GM12878 (cell line): ENCODE data around the gene FSIP1. TPM values are rescaled to one million over a fixed set of nuclear protein-coding genes. Genes with fewer than 3 reads are reported as not detected.
A peak's percentile ranks its signal among the peaks of the same experiment; 100 is the strongest.

ENCODE experiments used
- ATAC-seq: fragments of 200-7000 bp; cut with Tn5 transposase; 3 replicates; pipeline ENCODE4 v1.9.1; 2020; ENCODE audit warnings: mild to moderate bottlenecking, moderate library complexity
- BruUV-seq: library from RNA; stranded (reverse); fragments of 400-500 nt; replicated peaks from 2 replicates; lab custom pipeline; 2021; lab: Mats Ljungman, UMichigan
- CTCF ChIA-PET: fragments of 300-600 bp; sonication (Branson Sonifier 250); formaldehyde crosslinking; extraction: SDS; loops from one replicate; lab custom pipeline; 2021; ENCODE audit warnings: inconsistent platforms; lab: Yijun Ruan, JAX
- POLR2A ChIA-PET: fragments of 350-600 bp; formaldehyde crosslinking; extraction: SDS; loops from one replicate; lab custom pipeline; 2021; ENCODE audit warnings: inconsistent platforms; lab: Charles Lee
- RAD21 ChIA-PET: fragments of 300-600 bp; sonication (Branson Sonifier 250); formaldehyde crosslinking; loops from one replicate; lab custom pipeline; 2023; ENCODE audit warnings: antibody characterized with exemption; ENCODE audit not compliant: unreplicated experiment; lab: Charles Lee
- SMC1A ChIA-PET: fragments of 300-600 bp; sonication (Branson Sonifier 250); formaldehyde crosslinking; loops from one replicate; lab custom pipeline; 2023; ENCODE audit not compliant: unreplicated experiment, uncharacterized antibody; lab: Charles Lee
- DNase-seq: peaks from one replicate; pipeline ENCODE4 v3.0.0-alpha.2; 2011; ENCODE audit warnings: low read depth, low spot score
- FAIRE-seq: peaks from 3 replicates; lab custom pipeline; 2011; peaks lifted over from hg19 to GRCh38; lab: Jason Lieb, UNC
- H2AFZ ChIP-seq: 2 replicates; pipeline ENCODE4 v1.6.0; 2011; ENCODE audit warnings: low read depth, low read length, control low read depth; ENCODE audit not compliant: control insufficient read depth
- H3K27ac ChIP-seq: 2 replicates; pipeline ENCODE4 v1.5.1; 2011; ENCODE audit warnings: control low read depth; ENCODE audit not compliant: control insufficient read depth, insufficient read depth
- H3K27me3 ChIP-seq, 2 experiments: replicated peaks in 1 of 2; 2 replicates each; pipeline versions ENCODE4 v1.6.0 to v1.6.1; 2011; ENCODE audit warnings: low read length in 1 of 2; ENCODE audit not compliant: control insufficient read depth in 2 of 2, insufficient read depth in 2 of 2
- H3K36me3 ChIP-seq, 2 experiments: 2 replicates each; pipeline ENCODE4 v1.5.1; 2011; ENCODE audit warnings: low read length in 1 of 2; ENCODE audit not compliant: control insufficient read depth in 2 of 2, insufficient read depth in 2 of 2
- H3K4me1 ChIP-seq: 2 replicates; pipeline ENCODE4 v1.6.1; 2011; ENCODE audit warnings: mild to moderate bottlenecking, low read length, moderate library complexity, mixed read lengths; ENCODE audit not compliant: control insufficient read depth, insufficient read depth
- H3K4me2 ChIP-seq: 2 replicates; pipeline ENCODE4 v1.6.0; 2011; ENCODE audit warnings: control low read depth; ENCODE audit not compliant: control insufficient read depth, insufficient read depth
- H3K4me3 ChIP-seq: fragments of 200-600 bp; sonication (generic); 2 replicates; pipeline ENCODE4 v1.5.1; 2016
- H3K79me2 ChIP-seq: 2 replicates; pipeline ENCODE4 v1.6.0; 2011; ENCODE audit warnings: low read length; ENCODE audit not compliant: control insufficient read depth, insufficient read depth
- H3K9ac ChIP-seq: 2 replicates; pipeline ENCODE4 v1.8.0; 2011; ENCODE audit warnings: low read length, control low read depth, mixed read lengths; ENCODE audit not compliant: control insufficient read depth, insufficient read depth
- H3K9me3 ChIP-seq: replicated peaks from 3 replicates; pipeline ENCODE4 v1.5.1; 2011; ENCODE audit warnings: mild to moderate bottlenecking, low read length; ENCODE audit not compliant: control insufficient read depth, insufficient read depth
- H4K20me1 ChIP-seq: 2 replicates; pipeline ENCODE4 v1.6.0; 2011; ENCODE audit not compliant: control insufficient read depth, insufficient read depth
- BMI1 ChIP-seq: fragments of 450-650 bp; IDR thresholded peaks from 2 replicates; pipeline ENCODE4 v1.6.1; 2016; ENCODE audit warnings: mild to moderate bottlenecking, moderate library complexity, borderline replicate concordance
- BRCA1 ChIP-seq: IDR thresholded peaks from 2 replicates; pipeline ENCODE4 v1.6.1; 2011; ENCODE audit warnings: low read depth, low read length, improper control_type of control experiment
- JUNB ChIP-seq: IDR thresholded peaks from 2 replicates; pipeline ENCODE4 v1.6.1; 2016; ENCODE audit warnings: antibody characterized with exemption, mild to moderate bottlenecking
- NFIC ChIP-seq: IDR thresholded peaks from 2 replicates; pipeline ENCODE4 v1.6.1; 2012; ENCODE audit warnings: low read depth, mild to moderate bottlenecking, inconsistent platforms, low read length, moderate library complexity
- SMC3 ChIP-seq: IDR thresholded peaks from 2 replicates; pipeline ENCODE4 v1.6.1; 2011; ENCODE audit warnings: low read length, improper control_type of control experiment, borderline replicate concordance
- WGBS: methylation state at CpG from one replicate; pipeline ENCODE4 v1.1.6; 2016; ENCODE audit warnings: low lambda C conversion rate; ENCODE audit not compliant: insufficient replicate concordance, insufficient coverage; ENCODE audit errors: missing lambda C conversion rate; 5-methylcytosine and 5-hydroxymethylcytosine counted together
- in situ Hi-C: fragments of 300-500 bp; cut with MboI; formaldehyde crosslinking; loops from 9 replicates; pipeline ENCODE4 v1.14.3; 2018; ENCODE audit warnings: mixed read lengths
- intact Hi-C: fragments of 100-400 bp; cut with micrococcal nuclease; formaldehyde crosslinking; loops from one replicate; pipeline ENCODE4 v1.14.2; 2022; ENCODE audit not compliant: unreplicated experiment
- polyA plus RNA-seq, 11 experiments: library from polyadenylated mRNA; depleted of rRNA in 4 of 11; unstranded in 6 of 11; stranded (reverse) in 5 of 11; fragments of >200 nt; fragmentation: Nextera tagmentation in 4 of 11; fragmentation: Illumina TruSeq in 1 of 11; extraction: Ambion mirVana in 4 of 11; extraction: Trizol in 1 of 11; gene quantifications; 1 replicate in 1 of 11; 2 replicates in 10 of 11; pipeline versions ENCODE4 v1.2.1 to v1.2.3, GENCODE V29; 2011 to 2016; ENCODE audit warnings: inconsistent platforms in 2 of 11, missing spikeins in 2 of 11, low read depth in 1 of 11
- total RNA-seq, 4 experiments: library from RNA; depleted of rRNA in 3 of 4; stranded (reverse); fragments of >200 nt in 3 of 4; fragmentation: Illumina TruSeq in 1 of 4; extraction: Trizol in 1 of 4; gene quantifications; 2 replicates each; pipeline versions ENCODE4 v1.2.1 to v1.2.3, GENCODE V29; 2013 to 2021
- TF ChIP-seq, protein P1 (sequence below): fragments of 450-650 bp; IDR thresholded peaks from 2 replicates; pipeline ENCODE4 v1.6.1; 2016; ENCODE audit warnings: mild to moderate bottlenecking
- TF ChIP-seq, protein P2 (sequence below): IDR thresholded peaks from 2 replicates; pipeline ENCODE4 v1.6.1; 2012; ENCODE audit warnings: improper control_type of control experiment, low read depth, low read length; ENCODE audit not compliant: insufficient replicate concordance

The FSIP1 gene
- total and polyA plus RNA-seq, 10 of the 15 experiments (the other 5 are each of a cell fraction or from before 2014, with no cell fraction given), result 0.15 to 0.67 (median 0.35) TPM

DNA sequence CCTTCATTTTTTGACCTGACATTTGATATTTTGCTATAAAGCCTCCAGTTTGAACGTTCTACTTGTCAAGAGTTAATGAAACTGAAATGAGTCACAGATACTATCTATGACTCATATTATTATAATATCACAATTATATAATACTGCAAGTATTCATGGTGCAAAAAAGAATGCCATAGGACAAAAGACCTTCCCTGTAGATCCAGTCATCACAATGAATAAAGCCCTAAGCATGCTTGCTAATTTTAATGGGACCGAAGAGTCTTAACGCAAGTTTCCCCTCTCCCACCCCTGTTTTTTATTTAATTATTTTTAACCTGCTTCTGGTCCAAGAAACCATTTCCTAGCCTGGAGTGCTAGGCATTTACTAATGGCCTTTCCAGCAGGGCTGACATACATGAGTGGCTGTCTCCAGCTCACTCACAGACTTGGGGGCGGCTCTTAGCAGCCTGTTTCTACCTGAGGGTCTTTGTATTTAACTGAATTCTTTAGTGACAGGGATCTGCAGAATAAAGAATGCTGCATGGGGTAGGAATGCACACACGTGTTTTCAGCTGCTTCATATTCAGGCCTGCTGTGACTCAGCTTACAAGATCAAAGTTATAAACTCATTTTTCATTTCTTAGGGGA, 140.5 kb downstream of the FSIP1 start:
- ChIA-PET CTCF (interaction anchor here (1.0 to 2.0 kb wide), 3 partner anchors 8 to 115 kb away, joined by 4 to 8 read pairs (median 5); no protein-coding TSS in a partner anchor), RAD21 (no interaction called here), SMC1A (interaction anchor here (1.1 kb wide), 1 partner anchor 64 kb away, joined by 3 read pairs; no protein-coding TSS in a partner anchor), POLR2A (no interaction called here)
- no peaks in the 10 kb centered on the region for H3K79me2 ChIP-seq
- intact Hi-C loops (no loop called here), in situ Hi-C loops (no loop called here)
- H3K9me3 ChIP-seq, result no peaks in the 10 kb centered on the region
- H3K4me3 ChIP-seq, result no peak overlapping the region
- H3K9ac ChIP-seq, result no peak overlapping the region
- ATAC-seq (peak; percentile 38; the same call in 2 of the 3 replicates), DNase-seq (no peak), FAIRE-seq (no peak)
- H3K27ac ChIP-seq, result no peak overlapping the region
- TF ChIP-seq NFIC (no peak), JUNB (0 out of 2 replicates have a peak, but pooled peaks have one; percentile 34)
- WGBS, result 58% methylated on average over 5 of the region's 5 CpGs
- no peaks in the 10 kb centered on the region for H3K4me1 ChIP-seq
- H3K36me3 ChIP-seq, result no peaks in the 10 kb centered on the region
- H3K27me3 ChIP-seq, result peaks cover 0 to 1% of the 10 kb centered on the region in 2 experiments; a peak in 1 of 4 replicates
- no TSS peak for BruUV-seq
- H2AFZ ChIP-seq, result no peak overlapping the region
- no peak overlapping the region for H3K4me2 ChIP-seq
- no peaks in the 10 kb centered on the region for H4K20me1 ChIP-seq

DNA sequence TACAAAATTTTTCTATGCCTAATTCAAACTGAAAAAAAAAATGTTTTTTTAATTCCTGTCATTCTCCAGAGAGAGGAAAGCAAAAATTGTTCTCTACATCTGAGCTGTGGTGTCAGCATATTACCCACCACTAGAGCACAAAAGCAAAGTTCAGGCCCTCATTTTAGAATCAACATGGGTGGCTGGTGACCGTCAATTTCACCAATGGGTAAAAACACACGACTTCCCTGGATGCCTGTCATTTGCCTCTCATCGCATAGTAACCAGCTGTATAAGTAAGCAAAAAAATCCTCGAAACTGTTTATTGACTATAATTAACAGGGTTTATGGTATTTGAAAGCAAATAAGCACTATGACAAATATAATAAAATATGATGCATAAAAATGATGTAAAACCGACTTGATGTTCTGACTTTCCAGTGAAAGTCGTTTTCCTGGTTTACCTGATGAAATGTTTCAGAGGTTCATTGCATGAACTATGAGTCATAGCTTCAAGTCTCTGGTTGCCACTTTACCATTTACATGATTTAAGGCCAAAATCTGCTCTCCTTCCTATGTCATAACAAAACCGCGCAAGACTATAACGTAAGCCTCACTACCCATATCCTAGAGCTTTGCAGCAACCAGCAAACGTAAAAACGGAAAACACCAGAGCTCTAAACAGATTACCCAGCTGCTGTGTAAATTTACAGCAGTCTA, 141.3 kb downstream of the FSIP1 start:
- CTCF ChIA-PET, result interaction anchor here (0.6 to 2.0 kb wide), 6 partner anchors 9 to 632 kb away, joined by 3 to 8 read pairs (median 4); no protein-coding TSS in a partner anchor
- in situ Hi-C loops, result no loop called here
- no peaks in the 10 kb centered on the region for H3K4me1 ChIP-seq
- ATAC-seq, result no peak
- no peak overlapping the region for H3K27ac ChIP-seq
- no peak for DNase-seq
- H3K4me2 ChIP-seq, result no peak overlapping the region
- no peaks in the 10 kb centered on the region for H4K20me1 ChIP-seq
- FAIRE-seq, result no peak
- no peak overlapping the region for H2AFZ ChIP-seq
- H3K36me3 ChIP-seq, result no peaks in the 10 kb centered on the region
- H3K9me3 ChIP-seq, result no peaks in the 10 kb centered on the region
- RAD21 ChIA-PET, result interaction anchor here (1.1 kb wide), 1 partner anchor 116 kb away, joined by 4 read pairs; no protein-coding TSS in a partner anchor
- no peaks in the 10 kb centered on the region for H3K79me2 ChIP-seq
- no peak overlapping the region for H3K4me3 ChIP-seq
- WGBS, result 60% methylated on average over 11 of the region's 11 CpGs
- H3K27me3 ChIP-seq, result peaks cover 0 to 1% of the 10 kb centered on the region in 2 experiments; a peak in 1 of 4 replicates
- SMC1A ChIA-PET, result interaction anchor here (0.7 to 1.1 kb wide), 3 partner anchors 16 to 64 kb away, joined by 3 to 5 read pairs (median 3); no protein-coding TSS in a partner anchor
- no peak overlapping the region for H3K9ac ChIP-seq
- intact Hi-C loops, result no loop called here
- POLR2A ChIA-PET, result no interaction called here
- no TSS peak for BruUV-seq
- TF ChIP-seq, protein P1, sequence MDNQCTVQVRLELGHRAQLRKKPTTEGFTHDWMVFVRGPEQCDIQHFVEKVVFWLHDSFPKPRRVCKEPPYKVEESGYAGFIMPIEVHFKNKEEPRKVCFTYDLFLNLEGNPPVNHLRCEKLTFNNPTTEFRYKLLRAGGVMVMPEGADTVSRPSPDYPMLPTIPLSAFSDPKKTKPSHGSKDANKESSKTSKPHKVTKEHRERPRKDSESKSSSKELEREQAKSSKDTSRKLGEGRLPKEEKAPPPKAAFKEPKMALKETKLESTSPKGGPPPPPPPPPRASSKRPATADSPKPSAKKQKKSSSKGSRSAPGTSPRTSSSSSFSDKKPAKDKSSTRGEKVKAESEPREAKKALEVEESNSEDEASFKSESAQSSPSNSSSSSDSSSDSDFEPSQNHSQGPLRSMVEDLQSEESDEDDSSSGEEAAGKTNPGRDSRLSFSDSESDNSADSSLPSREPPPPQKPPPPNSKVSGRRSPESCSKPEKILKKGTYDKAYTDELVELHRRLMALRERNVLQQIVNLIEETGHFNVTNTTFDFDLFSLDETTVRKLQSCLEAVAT, result no peak
- TF ChIP-seq BRCA1 (no peak), BMI1 (no peak), JUNB (no peak), SMC3 (no peak)
- TF ChIP-seq, protein P2, sequence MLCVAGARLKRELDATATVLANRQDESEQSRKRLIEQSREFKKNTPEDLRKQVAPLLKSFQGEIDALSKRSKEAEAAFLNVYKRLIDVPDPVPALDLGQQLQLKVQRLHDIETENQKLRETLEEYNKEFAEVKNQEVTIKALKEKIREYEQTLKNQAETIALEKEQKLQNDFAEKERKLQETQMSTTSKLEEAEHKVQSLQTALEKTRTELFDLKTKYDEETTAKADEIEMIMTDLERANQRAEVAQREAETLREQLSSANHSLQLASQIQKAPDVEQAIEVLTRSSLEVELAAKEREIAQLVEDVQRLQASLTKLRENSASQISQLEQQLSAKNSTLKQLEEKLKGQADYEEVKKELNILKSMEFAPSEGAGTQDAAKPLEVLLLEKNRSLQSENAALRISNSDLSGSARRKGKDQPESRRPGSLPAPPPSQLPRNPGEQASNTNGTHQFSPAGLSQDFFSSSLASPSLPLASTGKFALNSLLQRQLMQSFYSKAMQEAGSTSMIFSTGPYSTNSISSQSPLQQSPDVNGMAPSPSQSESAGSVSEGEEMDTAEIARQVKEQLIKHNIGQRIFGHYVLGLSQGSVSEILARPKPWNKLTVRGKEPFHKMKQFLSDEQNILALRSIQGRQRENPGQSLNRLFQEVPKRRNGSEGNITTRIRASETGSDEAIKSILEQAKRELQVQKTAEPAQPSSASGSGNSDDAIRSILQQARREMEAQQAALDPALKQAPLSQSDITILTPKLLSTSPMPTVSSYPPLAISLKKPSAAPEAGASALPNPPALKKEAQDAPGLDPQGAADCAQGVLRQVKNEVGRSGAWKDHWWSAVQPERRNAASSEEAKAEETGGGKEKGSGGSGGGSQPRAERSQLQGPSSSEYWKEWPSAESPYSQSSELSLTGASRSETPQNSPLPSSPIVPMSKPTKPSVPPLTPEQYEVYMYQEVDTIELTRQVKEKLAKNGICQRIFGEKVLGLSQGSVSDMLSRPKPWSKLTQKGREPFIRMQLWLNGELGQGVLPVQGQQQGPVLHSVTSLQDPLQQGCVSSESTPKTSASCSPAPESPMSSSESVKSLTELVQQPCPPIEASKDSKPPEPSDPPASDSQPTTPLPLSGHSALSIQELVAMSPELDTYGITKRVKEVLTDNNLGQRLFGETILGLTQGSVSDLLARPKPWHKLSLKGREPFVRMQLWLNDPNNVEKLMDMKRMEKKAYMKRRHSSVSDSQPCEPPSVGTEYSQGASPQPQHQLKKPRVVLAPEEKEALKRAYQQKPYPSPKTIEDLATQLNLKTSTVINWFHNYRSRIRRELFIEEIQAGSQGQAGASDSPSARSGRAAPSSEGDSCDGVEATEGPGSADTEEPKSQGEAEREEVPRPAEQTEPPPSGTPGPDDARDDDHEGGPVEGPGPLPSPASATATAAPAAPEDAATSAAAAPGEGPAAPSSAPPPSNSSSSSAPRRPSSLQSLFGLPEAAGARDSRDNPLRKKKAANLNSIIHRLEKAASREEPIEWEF, result no peak
